Measurements from ENCODE around the gene PCDHGA9. TPM values are rescaled to one million over a fixed set of nuclear protein-coding genes. Genes with fewer than 3 reads are reported as not detected.
"Not testable (repeated sequence)": the region's sequence is repeated elsewhere in the genome, so short reads cannot be mapped to it uniquely, and the experiment has no call there.

The PCDHGA9 gene
- total RNA-seq, 1 donor from 2014 or later = 4.7 TPM

DNA sequence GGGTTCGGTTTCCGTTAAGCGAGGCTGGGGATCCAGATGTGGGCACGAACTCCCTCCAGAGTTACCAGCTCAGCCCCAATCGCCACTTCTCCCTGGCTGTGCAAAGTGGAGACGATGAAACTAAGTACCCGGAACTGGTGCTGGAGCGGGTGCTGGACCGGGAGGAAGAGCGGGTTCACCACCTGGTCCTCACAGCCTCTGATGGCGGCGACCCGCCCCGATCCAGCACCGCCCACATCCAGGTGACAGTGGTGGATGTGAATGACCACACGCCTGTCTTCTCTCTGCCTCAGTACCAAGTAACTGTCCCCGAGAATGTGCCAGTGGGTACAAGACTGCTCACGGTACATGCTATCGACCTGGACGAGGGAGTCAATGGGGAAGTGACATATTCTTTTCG lies 19.2 kb upstream of the PCDHGA9 start:
- Histone ChIP-seq H3K27me3 (ENCODE audit: control insufficient read depth in 3 of 3, insufficient read depth in 3 of 3, low read length in 3 of 3) (peaks cover 0 to 4% (median 0%) of the 10 kb centered on the region in 3 donors), H3K36me3 (ENCODE audit: control insufficient read depth in 3 of 3, insufficient read depth in 3 of 3, low read length in 3 of 3) (no peaks in the 10 kb centered on the region), H3K4me3 (ENCODE audit: low read length in 3 of 3) (peak overlapping the region; percentile 58 to 69 (median 61)), H3K9ac (ENCODE audit: low read depth in 1 of 3, low read length in 3 of 3) (no peak overlapping the region), H3K9me3 (ENCODE audit: control insufficient read depth in 3 of 3, low read length in 3 of 3) (peaks cover 8 to 25% (median 17%) of the 10 kb centered on the region in 3 donors), H3K27ac (ENCODE audit: low read depth, low read length) (no peak overlapping the region), H3K4me1 (ENCODE audit: control insufficient read depth in 3 of 3, insufficient read depth in 3 of 3, low read length in 3 of 3) (peaks cover 0 to 6% (median 0%) of the 10 kb centered on the region in 3 donors)

DNA sequence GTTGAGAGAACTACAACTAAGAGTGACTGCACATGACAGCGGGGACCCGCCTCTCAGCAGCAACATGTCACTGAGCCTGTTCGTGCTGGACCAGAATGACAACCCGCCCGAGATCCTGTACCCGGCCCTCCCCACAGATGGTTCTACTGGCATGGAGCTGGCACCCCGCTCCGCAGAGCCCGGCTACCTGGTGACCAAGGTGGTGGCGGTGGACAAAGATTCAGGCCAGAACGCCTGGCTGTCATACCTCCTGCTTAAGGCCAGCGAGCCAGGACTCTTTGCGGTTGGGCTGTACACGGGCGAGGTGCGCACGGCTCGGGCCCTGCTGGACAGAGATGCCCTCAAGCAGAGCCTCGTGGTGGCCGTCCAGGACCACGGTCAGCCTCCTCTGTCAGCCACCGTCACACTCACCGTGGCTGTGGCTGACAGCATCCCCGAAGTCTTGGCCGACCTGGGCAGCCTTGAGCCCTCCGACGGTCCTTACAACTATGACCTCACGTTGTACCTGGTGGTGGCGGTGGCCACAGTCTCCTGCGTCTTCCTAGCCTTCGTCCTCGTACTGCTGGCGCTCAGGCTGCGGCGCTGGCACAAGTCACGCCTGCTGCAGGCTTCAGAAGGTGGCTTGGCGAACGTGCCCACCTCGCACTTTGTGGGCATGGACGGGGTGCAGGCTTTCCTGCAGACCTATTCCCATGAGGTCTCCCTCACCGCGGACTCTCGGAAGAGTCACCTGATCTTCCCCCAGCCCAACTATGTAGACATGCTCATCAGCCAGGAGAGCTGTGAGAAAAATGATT lies 17.9 kb upstream of the PCDHGA9 start:
- H3K9me3 ChIP-seq (ENCODE audit: control insufficient read depth in 3 of 3, low read length in 3 of 3) = peaks cover 11 to 28% (median 26%) of the 10 kb centered on the region in 3 donors
- H3K27ac ChIP-seq (ENCODE audit: low read depth, low read length) = no peak overlapping the region
- peaks cover 0 to 13% (median 0%) of the 10 kb centered on the region in 3 donors for H3K4me1 ChIP-seq (ENCODE audit: control insufficient read depth in 3 of 3, insufficient read depth in 3 of 3, low read length in 3 of 3)
- no peak overlapping the region for H3K9ac ChIP-seq (ENCODE audit: low read depth in 1 of 3, low read length in 3 of 3)
- peaks cover 0 to 6% (median 0%) of the 10 kb centered on the region in 3 donors for H3K27me3 ChIP-seq (ENCODE audit: control insufficient read depth in 3 of 3, insufficient read depth in 3 of 3, low read length in 3 of 3)
- H3K36me3 ChIP-seq (ENCODE audit: control insufficient read depth in 3 of 3, insufficient read depth in 3 of 3, low read length in 3 of 3) = peaks cover 0 to 1% (median 0%) of the 10 kb centered on the region in 3 donors
- peak overlapping the region in 1 of 3 donors; percentile 33 for H3K4me3 ChIP-seq (ENCODE audit: low read length in 3 of 3)

DNA sequence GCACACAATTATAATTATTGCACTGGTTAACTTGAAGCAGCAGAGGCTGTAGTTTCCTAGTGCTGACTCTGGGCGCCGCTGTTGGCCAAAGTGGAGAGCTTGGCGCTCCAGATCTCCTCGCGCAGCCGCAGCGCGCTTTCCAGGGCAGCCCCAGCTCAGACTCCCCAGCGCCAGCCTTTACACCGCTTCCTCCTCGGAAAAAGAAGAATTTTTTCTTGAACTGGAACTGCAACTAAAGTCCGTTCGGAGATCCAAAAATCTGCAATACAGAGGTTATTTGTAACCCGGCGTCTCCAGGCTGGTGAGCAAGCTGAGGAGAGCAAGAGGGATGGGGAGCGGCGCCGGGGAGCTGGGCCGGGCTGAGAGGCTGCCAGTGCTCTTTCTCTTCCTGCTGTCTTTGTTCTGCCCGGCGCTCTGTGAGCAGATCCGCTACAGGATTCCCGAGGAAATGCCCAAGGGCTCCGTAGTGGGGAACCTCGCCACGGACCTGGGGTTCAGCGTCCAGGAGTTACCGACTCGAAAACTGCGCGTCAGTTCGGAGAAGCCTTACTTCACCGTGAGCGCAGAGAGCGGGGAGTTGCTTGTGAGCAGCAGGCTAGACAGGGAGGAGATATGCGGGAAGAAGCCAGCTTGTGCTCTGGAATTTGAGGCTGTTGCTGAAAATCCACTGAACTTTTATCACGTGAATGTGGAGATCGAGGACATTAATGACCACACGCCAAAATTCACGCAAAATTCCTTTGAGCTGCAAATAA lies 14.8 kb upstream of the PCDHGA9 start, which contains the start of gene PCDHGB4:
PCDHGB4 (plus strand) TSS at position 142 of the 755 bp plus-strand sequence; CDS start at position 329, 187 bp downstream.
- not testable (repeated sequence) for H3K27ac ChIP-seq (ENCODE audit: low read depth, low read length); H3K9ac ChIP-seq (ENCODE audit: low read depth in 1 of 3, low read length in 3 of 3); H3K36me3 ChIP-seq (ENCODE audit: control insufficient read depth in 3 of 3, insufficient read depth in 3 of 3, low read length in 3 of 3)
- peak within 1 kb of the TSS; percentile 45 to 59 (median 49) for H3K4me3 ChIP-seq (ENCODE audit: low read length in 3 of 3)
- peaks cover 14 to 36% (median 29%) of the 10 kb centered on the region in 3 donors for H3K9me3 ChIP-seq (ENCODE audit: control insufficient read depth in 3 of 3, low read length in 3 of 3)
- H3K4me1 ChIP-seq (ENCODE audit: control insufficient read depth in 3 of 3, insufficient read depth in 3 of 3, low read length in 3 of 3) = peaks cover 0 to 14% (median 0%) of the 10 kb centered on the region in 3 donors
- H3K27me3 ChIP-seq (ENCODE audit: control insufficient read depth in 3 of 3, insufficient read depth in 3 of 3, low read length in 3 of 3) = peaks cover 0 to 10% (median 2%) of the 10 kb centered on the region in 3 donors

DNA sequence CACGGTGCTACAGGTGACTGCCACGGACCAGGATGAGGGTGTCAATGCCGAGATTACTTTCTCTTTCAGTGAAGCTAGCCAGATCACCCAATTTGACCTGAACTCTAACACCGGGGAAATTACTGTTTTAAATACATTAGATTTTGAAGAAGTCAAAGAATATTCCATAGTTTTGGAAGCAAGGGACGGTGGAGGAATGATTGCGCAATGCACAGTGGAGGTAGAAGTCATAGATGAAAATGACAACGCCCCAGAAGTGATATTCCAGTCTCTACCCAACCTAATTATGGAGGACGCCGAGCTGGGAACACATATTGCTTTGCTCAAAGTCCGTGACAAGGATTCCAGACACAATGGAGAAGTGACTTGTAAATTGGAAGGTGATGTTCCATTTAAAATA lies 13.9 kb upstream of the PCDHGA9 start:
- Histone ChIP-seq H3K27me3 (ENCODE audit: control insufficient read depth in 3 of 3, insufficient read depth in 3 of 3, low read length in 3 of 3) (peaks cover 0 to 14% (median 4%) of the 10 kb centered on the region in 3 donors), H3K4me3 (ENCODE audit: low read length in 3 of 3) (peak overlapping the region; percentile 37 to 59 (median 45)), H3K36me3 (ENCODE audit: control insufficient read depth in 3 of 3, insufficient read depth in 3 of 3, low read length in 3 of 3) (peaks cover 0 to 6% (median 0%) of the 10 kb centered on the region in 3 donors), H3K27ac (ENCODE audit: low read depth, low read length) (no peak overlapping the region), H3K9ac (ENCODE audit: low read depth in 1 of 3, low read length in 3 of 3) (no peak overlapping the region), H3K9me3 (ENCODE audit: control insufficient read depth in 3 of 3, low read length in 3 of 3) (peaks cover 12 to 31% (median 29%) of the 10 kb centered on the region in 3 donors), H3K4me1 (ENCODE audit: control insufficient read depth in 3 of 3, insufficient read depth in 3 of 3, low read length in 3 of 3) (peaks cover 0 to 12% (median 0%) of the 10 kb centered on the region in 3 donors)

DNA sequence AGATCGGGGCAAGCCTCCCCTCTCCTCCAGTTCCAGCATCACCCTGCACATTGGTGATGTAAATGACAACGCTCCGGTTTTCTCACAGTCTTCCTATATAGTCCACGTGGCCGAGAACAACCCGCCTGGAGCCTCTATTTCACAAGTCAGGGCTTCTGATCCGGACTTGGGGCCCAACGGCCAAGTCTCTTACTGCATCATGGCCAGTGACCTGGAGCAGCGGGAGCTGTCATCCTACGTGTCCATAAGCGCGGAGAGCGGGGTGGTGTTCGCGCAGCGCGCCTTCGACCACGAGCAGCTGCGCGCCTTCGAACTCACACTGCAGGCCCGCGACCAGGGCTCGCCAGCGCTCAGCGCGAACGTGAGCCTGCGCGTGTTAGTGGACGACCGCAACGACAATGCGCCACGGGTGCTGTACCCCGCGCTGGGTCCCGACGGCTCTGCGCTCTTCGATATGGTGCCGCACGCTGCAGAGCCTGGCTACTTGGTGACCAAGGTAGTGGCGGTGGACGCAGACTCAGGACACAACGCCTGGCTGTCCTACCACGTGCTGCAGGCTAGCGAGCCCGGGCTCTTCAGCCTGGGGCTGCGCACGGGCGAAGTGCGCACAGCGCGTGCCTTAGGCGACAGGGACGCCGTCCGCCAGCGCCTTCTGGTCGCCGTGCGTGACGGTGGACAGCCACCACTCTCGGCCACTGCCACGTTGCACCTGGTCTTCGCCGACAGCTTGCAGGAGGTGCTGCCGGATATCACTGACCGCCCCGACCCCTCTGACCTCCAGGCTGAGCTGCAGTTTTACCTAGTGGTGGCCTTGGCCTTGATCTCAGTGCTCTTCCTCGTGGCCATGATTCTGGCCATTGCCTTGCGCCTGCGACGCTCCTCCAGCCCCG lies 13.2 kb upstream of the PCDHGA9 start:
- Histone ChIP-seq H3K4me3 (ENCODE audit: low read length in 3 of 3) (peak overlapping the region; percentile 17 to 59 (median 41)), H3K27ac (ENCODE audit: low read depth, low read length) (no peak overlapping the region), H3K27me3 (ENCODE audit: control insufficient read depth in 3 of 3, insufficient read depth in 3 of 3, low read length in 3 of 3) (peaks cover 0 to 14% (median 6%) of the 10 kb centered on the region in 3 donors), H3K9ac (ENCODE audit: low read depth in 1 of 3, low read length in 3 of 3) (no peak overlapping the region), H3K9me3 (ENCODE audit: control insufficient read depth in 3 of 3, low read length in 3 of 3) (peaks cover 12 to 34% (median 30%) of the 10 kb centered on the region in 3 donors), H3K36me3 (ENCODE audit: control insufficient read depth in 3 of 3, insufficient read depth in 3 of 3, low read length in 3 of 3) (peaks cover 0 to 6% (median 0%) of the 10 kb centered on the region in 3 donors), H3K4me1 (ENCODE audit: control insufficient read depth in 3 of 3, insufficient read depth in 3 of 3, low read length in 3 of 3) (peaks cover 0 to 12% (median 0%) of the 10 kb centered on the region in 3 donors)

DNA sequence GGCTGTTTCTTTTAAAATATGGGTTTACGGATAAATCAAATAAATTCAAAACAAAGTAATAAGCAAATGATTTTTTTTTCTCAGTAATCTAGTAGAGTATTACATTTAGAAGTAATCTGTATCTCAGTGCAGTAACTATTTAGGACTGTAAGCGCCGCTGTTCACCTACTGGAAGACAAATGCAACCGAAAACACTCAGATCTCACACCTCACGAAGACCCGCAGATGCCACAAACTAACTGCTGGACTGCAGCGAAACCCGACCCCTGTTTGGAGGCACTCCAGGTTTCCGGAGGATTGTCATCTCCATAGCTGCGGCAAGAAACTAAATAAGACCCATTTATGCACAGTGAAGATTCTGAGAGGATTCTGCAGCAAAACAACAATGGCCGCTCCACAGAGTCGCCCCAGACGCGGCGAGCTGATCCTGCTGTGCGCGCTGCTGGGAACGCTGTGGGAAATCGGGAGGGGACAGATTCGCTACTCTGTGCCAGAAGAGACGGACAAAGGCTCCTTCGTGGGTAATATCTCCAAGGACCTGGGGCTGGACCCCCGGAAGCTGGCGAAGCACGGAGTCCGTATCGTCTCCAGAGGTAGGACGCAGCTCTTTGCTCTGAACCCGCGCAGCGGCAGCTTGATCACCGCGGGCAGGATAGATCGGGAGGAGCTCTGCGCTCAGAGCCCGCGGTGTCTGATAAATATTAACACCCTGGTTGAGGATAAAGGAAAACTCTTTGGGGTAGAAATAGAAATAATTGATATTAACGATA lies 10.0 kb upstream of the PCDHGA9 start, which contains the start of gene PCDHGA8:
PCDHGA8 (plus strand) TSS at position 205 of the 770 bp plus-strand sequence; CDS start at position 386, 181 bp downstream.
- peaks cover 0 to 6% (median 0%) of the 10 kb centered on the region in 3 donors for H3K36me3 ChIP-seq (ENCODE audit: control insufficient read depth in 3 of 3, insufficient read depth in 3 of 3, low read length in 3 of 3)
- no peak within 1 kb of the TSS for H3K27ac ChIP-seq (ENCODE audit: low read depth, low read length)
- peaks cover 0 to 18% (median 12%) of the 10 kb centered on the region in 3 donors for H3K27me3 ChIP-seq (ENCODE audit: control insufficient read depth in 3 of 3, insufficient read depth in 3 of 3, low read length in 3 of 3)
- H3K4me1 ChIP-seq (ENCODE audit: control insufficient read depth in 3 of 3, insufficient read depth in 3 of 3, low read length in 3 of 3) = peaks cover 0 to 15% (median 0%) of the 10 kb centered on the region in 3 donors
- H3K9ac ChIP-seq (ENCODE audit: low read depth in 1 of 3, low read length in 3 of 3) = no peak within 1 kb of the TSS
- H3K9me3 ChIP-seq (ENCODE audit: control insufficient read depth in 3 of 3, low read length in 3 of 3) = peaks cover 12 to 31% (median 20%) of the 10 kb centered on the region in 3 donors
- peak within 1 kb of the TSS in 2 of 3 donors; percentile 44 to 49 for H3K4me3 ChIP-seq (ENCODE audit: low read length in 3 of 3)

DNA sequence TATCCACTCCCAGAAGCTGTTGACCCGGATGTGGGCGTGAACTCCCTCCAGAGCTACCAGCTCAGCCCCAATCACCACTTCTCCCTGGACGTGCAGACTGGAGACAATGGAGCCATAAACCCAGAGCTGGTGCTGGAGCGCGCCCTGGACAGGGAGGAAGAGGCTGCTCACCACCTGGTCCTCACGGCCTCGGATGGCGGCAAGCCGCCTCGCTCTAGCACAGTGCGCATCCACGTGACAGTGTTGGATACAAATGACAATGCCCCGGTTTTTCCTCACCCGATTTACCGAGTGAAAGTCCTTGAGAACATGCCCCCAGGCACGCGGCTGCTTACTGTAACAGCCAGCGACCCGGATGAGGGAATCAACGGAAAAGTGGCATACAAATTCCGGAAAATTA lies 9.3 kb upstream of the PCDHGA9 start:
- peaks cover 12 to 29% (median 19%) of the 10 kb centered on the region in 3 donors for H3K9me3 ChIP-seq (ENCODE audit: control insufficient read depth in 3 of 3, low read length in 3 of 3)
- H3K4me3 ChIP-seq (ENCODE audit: low read length in 3 of 3) = peak overlapping the region in 1 of 3 donors; percentile 49
- H3K27me3 ChIP-seq (ENCODE audit: control insufficient read depth in 3 of 3, insufficient read depth in 3 of 3, low read length in 3 of 3) = peaks cover 0 to 18% (median 12%) of the 10 kb centered on the region in 3 donors
- no peak overlapping the region for H3K27ac ChIP-seq (ENCODE audit: low read depth, low read length)
- H3K4me1 ChIP-seq (ENCODE audit: control insufficient read depth in 3 of 3, insufficient read depth in 3 of 3, low read length in 3 of 3) = peaks cover 0 to 15% (median 0%) of the 10 kb centered on the region in 3 donors
- peaks cover 0 to 6% (median 0%) of the 10 kb centered on the region in 3 donors for H3K36me3 ChIP-seq (ENCODE audit: control insufficient read depth in 3 of 3, insufficient read depth in 3 of 3, low read length in 3 of 3)
- no peak overlapping the region for H3K9ac ChIP-seq (ENCODE audit: low read depth in 1 of 3, low read length in 3 of 3)

DNA sequence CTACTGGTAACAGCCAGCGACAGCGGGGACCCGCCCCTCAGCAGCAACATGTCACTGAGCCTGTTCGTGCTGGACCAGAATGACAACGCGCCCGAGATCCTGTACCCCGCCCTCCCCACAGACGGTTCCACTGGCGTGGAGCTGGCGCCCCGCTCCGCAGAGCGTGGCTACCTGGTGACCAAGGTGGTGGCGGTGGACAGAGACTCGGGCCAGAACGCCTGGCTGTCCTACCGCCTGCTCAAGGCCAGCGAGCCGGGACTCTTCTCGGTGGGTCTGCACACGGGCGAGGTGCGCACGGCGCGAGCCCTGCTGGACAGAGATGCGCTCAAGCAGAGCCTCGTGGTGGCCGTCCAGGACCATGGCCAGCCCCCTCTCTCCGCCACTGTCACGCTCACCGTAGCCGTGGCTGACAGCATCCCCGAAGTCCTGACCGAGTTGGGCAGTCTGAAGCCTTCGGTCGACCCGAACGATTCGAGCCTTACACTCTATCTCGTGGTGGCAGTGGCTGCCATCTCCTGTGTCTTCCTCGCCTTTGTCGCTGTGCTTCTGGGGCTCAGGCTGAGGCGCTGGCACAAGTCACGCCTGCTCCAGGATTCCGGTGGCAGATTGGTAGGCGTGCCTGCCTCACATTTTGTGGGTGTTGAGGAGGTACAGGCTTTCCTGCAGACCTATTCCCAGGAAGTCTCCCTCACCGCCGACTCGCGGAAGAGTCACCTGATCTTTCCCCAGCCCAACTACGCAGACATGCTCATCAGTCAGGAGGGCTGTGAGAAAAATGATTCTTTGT lies 8.0 kb upstream of the PCDHGA9 start:
- H3K36me3 ChIP-seq (ENCODE audit: control insufficient read depth in 3 of 3, insufficient read depth in 3 of 3, low read length in 3 of 3); H3K9ac ChIP-seq (ENCODE audit: low read depth in 1 of 3, low read length in 3 of 3); H3K27ac ChIP-seq (ENCODE audit: low read depth, low read length): not testable (repeated sequence)
- Histone ChIP-seq H3K4me1 (ENCODE audit: control insufficient read depth in 3 of 3, insufficient read depth in 3 of 3, low read length in 3 of 3) (peaks cover 0 to 16% (median 5%) of the 10 kb centered on the region in 3 donors), H3K4me3 (ENCODE audit: low read length in 3 of 3) (peak overlapping the region in 1 of 3 donors; percentile 31), H3K27me3 (ENCODE audit: control insufficient read depth in 3 of 3, insufficient read depth in 3 of 3, low read length in 3 of 3) (peaks cover 0 to 18% (median 12%) of the 10 kb centered on the region in 3 donors), H3K9me3 (ENCODE audit: control insufficient read depth in 3 of 3, low read length in 3 of 3) (peaks cover 13 to 29% (median 20%) of the 10 kb centered on the region in 3 donors)
